ENCODE data around the gene EIF4A3. TPM values are rescaled to one million over a fixed set of nuclear protein-coding genes. Genes with fewer than 3 reads are reported as not detected.

EIF4A3 gene
- total RNA-seq, 1 experiment from 2014 or later: 155 TPM

- CTCF ChIA-PET: no interaction called here
- POLR2A ChIA-PET (ENCODE audit: low non-redundant PET): no interaction called here
- BruUV-seq (replicated peaks): no TSS peak
These were observed 19.5 kb upstream of the EIF4A3 start for GRCh38 chr17:80166446-80166845.

GRCh38 chr17:80164185-80164584 lies 17.3 kb upstream of the EIF4A3 start:
- H3K9me3 ChIP-seq (ENCODE audit: low read depth, low read length, poor library complexity, severe bottlenecking): no peaks in the 10 kb centered on the region
- ChIA-PET CTCF (no interaction called here), POLR2A (ENCODE audit: low non-redundant PET) (no interaction called here)
- DNase-seq (ENCODE audit: low spot score): no peak
- TF ChIP-seq EZH2 (IDR thresholded peaks at IDR 0.05; ENCODE audit: borderline replicate concordance, low read depth, low read length, poor library complexity, severe bottlenecking) (no peak), CTCF (conservative IDR thresholded peaks at IDR 0.05; ENCODE audit: low read depth, low read length) (no peak)
- peaks cover 5% of the 10 kb centered on the region for H3K4me1 ChIP-seq (ENCODE audit: insufficient read depth, low read length, poor library complexity, severe bottlenecking)
- no TSS peak for BruUV-seq (replicated peaks)
- intact Hi-C loops (cut with micrococcal nuclease; ENCODE audit: unreplicated experiment): no loop called here
- H3K36me3 ChIP-seq (ENCODE audit: insufficient read depth, low read length, poor library complexity, severe bottlenecking): no peaks in the 10 kb centered on the region
- H3K27ac ChIP-seq (ENCODE audit: low read depth, low read length, poor library complexity, severe bottlenecking): no peak overlapping the region
- H3K27me3 ChIP-seq (replicated peaks; ENCODE audit: insufficient read depth, low read depth, low read length, poor library complexity): no peaks in the 10 kb centered on the region
- no peak overlapping the region for H3K4me3 ChIP-seq (ENCODE audit: low read depth, low read length, poor library complexity, severe bottlenecking)

More at GRCh38 chr17:80166446-80166845, 19.5 kb upstream of the EIF4A3 start:
- Histone ChIP-seq H3K4me1 (ENCODE audit: insufficient read depth, low read length, poor library complexity, severe bottlenecking) (no peaks in the 10 kb centered on the region), H3K36me3 (ENCODE audit: insufficient read depth, low read length, poor library complexity, severe bottlenecking) (no peaks in the 10 kb centered on the region), H3K9me3 (ENCODE audit: low read depth, low read length, poor library complexity, severe bottlenecking) (no peaks in the 10 kb centered on the region), H3K4me3 (ENCODE audit: low read depth, low read length, poor library complexity, severe bottlenecking) (no peak overlapping the region), H3K27me3 (replicated peaks; ENCODE audit: insufficient read depth, low read depth, low read length, poor library complexity) (no peaks in the 10 kb centered on the region), H3K27ac (ENCODE audit: low read depth, low read length, poor library complexity, severe bottlenecking) (no peak overlapping the region)
- intact Hi-C loops (cut with micrococcal nuclease; ENCODE audit: unreplicated experiment): no loop called here
- TF ChIP-seq CTCF (conservative IDR thresholded peaks at IDR 0.05; ENCODE audit: low read depth, low read length) (no peak), EZH2 (IDR thresholded peaks at IDR 0.05; ENCODE audit: borderline replicate concordance, low read depth, low read length, poor library complexity, severe bottlenecking) (no peak)
- DNase-seq (ENCODE audit: low spot score): no peak

GRCh38 chr17:80163336-80163735 lies 16.4 kb upstream of the EIF4A3 start:
- no peak overlapping the region for H3K27ac ChIP-seq (ENCODE audit: low read depth, low read length, poor library complexity, severe bottlenecking)
- H3K4me3 ChIP-seq (ENCODE audit: low read depth, low read length, poor library complexity, severe bottlenecking): no peak overlapping the region
- H3K27me3 ChIP-seq (replicated peaks; ENCODE audit: insufficient read depth, low read depth, low read length, poor library complexity): no peaks in the 10 kb centered on the region
- no TSS peak for BruUV-seq (replicated peaks)
- intact Hi-C loops (cut with micrococcal nuclease; ENCODE audit: unreplicated experiment): no loop called here
- ChIA-PET POLR2A (ENCODE audit: low non-redundant PET) (no interaction called here), CTCF (no interaction called here)
- no peaks in the 10 kb centered on the region for H3K9me3 ChIP-seq (ENCODE audit: low read depth, low read length, poor library complexity, severe bottlenecking)
- H3K36me3 ChIP-seq (ENCODE audit: insufficient read depth, low read length, poor library complexity, severe bottlenecking): no peaks in the 10 kb centered on the region
- no peak for DNase-seq (ENCODE audit: low spot score)
- peaks cover 5% of the 10 kb centered on the region for H3K4me1 ChIP-seq (ENCODE audit: insufficient read depth, low read length, poor library complexity, severe bottlenecking)
- TF ChIP-seq CTCF (conservative IDR thresholded peaks at IDR 0.05; ENCODE audit: low read depth, low read length) (no peak), EZH2 (IDR thresholded peaks at IDR 0.05; ENCODE audit: borderline replicate concordance, low read depth, low read length, poor library complexity, severe bottlenecking) (no peak)
